Islet precursor cell (in vitro differentiated cells): ENCODE measurements around the gene BCL2L11.
A peak's percentile ranks its signal among the peaks of the same experiment; 100 is the strongest.

Experiments
- DNase-seq: peaks from one replicate; pipeline ENCODE4 v3.0.0-alpha.2; 2018

Gene BCL2L11

GRCh38 chr2:111145103-111145760, 24.5 kb downstream of the BCL2L11 start:
- no peak for DNase-seq

- DNase-seq = no peak
Measured at GRCh38 chr2:111145951-111146350, 25.2 kb downstream of the BCL2L11 start.

GRCh38 chr2:111148225-111148873, 27.6 kb downstream of the BCL2L11 start:
- DNase-seq = no peak

GRCh38 chr2:111148925-111149324, 28.2 kb downstream of the BCL2L11 start:
- no peak for DNase-seq

- DNase-seq = no peak
Measured at GRCh38 chr2:111149882-111150455, 29.3 kb downstream of the BCL2L11 start.

GRCh38 chr2:111154758-111155157, 34.0 kb downstream of the BCL2L11 start:
- no peak for DNase-seq

GRCh38 chr2:111155610-111156009, 34.9 kb downstream of the BCL2L11 start:
- DNase-seq = no peak

- DNase-seq = no peak
Measured at GRCh38 chr2:111156529-111156928, 35.8 kb downstream of the BCL2L11 start.

GRCh38 chr2:111157071-111157661, 36.5 kb downstream of the BCL2L11 start:
- no peak for DNase-seq

GRCh38 chr2:111157798-111158197, 37.1 kb downstream of the BCL2L11 start:
- DNase-seq = no peak

- DNase-seq = no peak
Measured at GRCh38 chr2:111159641-111160040, 38.9 kb downstream of the BCL2L11 start.

GRCh38 chr2:111160758-111161157, 40.0 kb downstream of the BCL2L11 start:
- DNase-seq = peak; percentile 85

GRCh38 chr2:111161971-111162370, 41.3 kb downstream of the BCL2L11 start:
- DNase-seq = no peak

- peak; percentile 36 for DNase-seq
Measured at GRCh38 chr2:111162718-111163331, 42.1 kb downstream of the BCL2L11 start.

GRCh38 chr2:111164078-111164477, 43.4 kb downstream of the BCL2L11 start:
- DNase-seq = peak; percentile 33

GRCh38 chr2:111165084-111165483, 44.4 kb downstream of the BCL2L11 start:
- peak; percentile 34 for DNase-seq

- peak; percentile 22 for DNase-seq
Measured at GRCh38 chr2:111166115-111166514, 45.4 kb downstream of the BCL2L11 start.

GRCh38 chr2:111167076-111167862, 46.6 kb downstream of the BCL2L11 start:
- peak; percentile 50 for DNase-seq

GRCh38 chr2:111167863-111168162, 47.1 kb downstream of the BCL2L11 start:
- no peak for DNase-seq

GRCh38 chr2:111168528-111169239, 48.0 kb downstream of the BCL2L11 start:
- peak; percentile 77 for DNase-seq

GRCh38 chr2:111169268-111169667, 48.6 kb downstream of the BCL2L11 start:
- DNase-seq = peak; percentile 49

GRCh38 chr2:111169924-111170323, 49.2 kb downstream of the BCL2L11 start:
- DNase-seq = no peak
